ENCODE results near the gene BNC2. TPM values are rescaled to one million over a fixed set of nuclear protein-coding genes. Genes with fewer than 3 reads are reported as not detected.
"Not testable (repeated sequence)": the region's sequence is repeated elsewhere in the genome, so short reads cannot be mapped to it uniquely, and the experiment has no call there.

The BNC2 gene
- total RNA-seq, 1 experiment from 2014 or later: 11.7 TPM

DNA sequence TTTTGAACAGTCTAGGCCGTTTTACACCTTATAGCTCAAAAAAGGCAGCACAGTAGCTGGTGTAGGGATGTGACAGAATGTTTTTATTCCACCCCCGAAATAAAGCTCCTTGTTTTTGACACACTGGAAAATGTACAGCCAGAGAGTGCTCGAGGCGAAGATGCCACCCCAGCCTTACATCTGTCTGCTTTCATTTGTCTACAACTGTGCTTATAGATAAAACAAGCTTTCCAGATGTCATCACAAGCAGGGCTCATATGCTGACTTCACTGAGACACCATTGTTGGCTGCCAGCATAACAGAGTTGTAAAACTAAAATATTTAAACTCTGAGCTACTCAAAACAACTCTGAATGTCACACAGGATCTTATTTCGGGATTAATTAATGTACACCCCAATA, 386.3 kb downstream of the BNC2 start:
- DNase-seq (no peak), ATAC-seq (no peak)
- no peaks in the 10 kb centered on the region for H3K27me3 ChIP-seq (ENCODE audit: low read length)
- no TSS peak for BruUV-seq (replicated peaks)
- no peaks in the 10 kb centered on the region for H3K9me3 ChIP-seq (ENCODE audit: low read length)
- intact Hi-C loops (cut with micrococcal nuclease): no loop called here
- H3K4me2 ChIP-seq (ENCODE audit: low read length): no peak overlapping the region
- H3K4me1 ChIP-seq (ENCODE audit: insufficient read depth, low read length): peaks cover 9% of the 10 kb centered on the region
- H3K36me3 ChIP-seq (ENCODE audit: low read depth, low read length): no peaks in the 10 kb centered on the region
- no peak overlapping the region for H3K9ac ChIP-seq (ENCODE audit: low read length)
- TF ChIP-seq, protein P1, sequence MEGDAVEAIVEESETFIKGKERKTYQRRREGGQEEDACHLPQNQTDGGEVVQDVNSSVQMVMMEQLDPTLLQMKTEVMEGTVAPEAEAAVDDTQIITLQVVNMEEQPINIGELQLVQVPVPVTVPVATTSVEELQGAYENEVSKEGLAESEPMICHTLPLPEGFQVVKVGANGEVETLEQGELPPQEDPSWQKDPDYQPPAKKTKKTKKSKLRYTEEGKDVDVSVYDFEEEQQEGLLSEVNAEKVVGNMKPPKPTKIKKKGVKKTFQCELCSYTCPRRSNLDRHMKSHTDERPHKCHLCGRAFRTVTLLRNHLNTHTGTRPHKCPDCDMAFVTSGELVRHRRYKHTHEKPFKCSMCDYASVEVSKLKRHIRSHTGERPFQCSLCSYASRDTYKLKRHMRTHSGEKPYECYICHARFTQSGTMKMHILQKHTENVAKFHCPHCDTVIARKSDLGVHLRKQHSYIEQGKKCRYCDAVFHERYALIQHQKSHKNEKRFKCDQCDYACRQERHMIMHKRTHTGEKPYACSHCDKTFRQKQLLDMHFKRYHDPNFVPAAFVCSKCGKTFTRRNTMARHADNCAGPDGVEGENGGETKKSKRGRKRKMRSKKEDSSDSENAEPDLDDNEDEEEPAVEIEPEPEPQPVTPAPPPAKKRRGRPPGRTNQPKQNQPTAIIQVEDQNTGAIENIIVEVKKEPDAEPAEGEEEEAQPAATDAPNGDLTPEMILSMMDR (conservative IDR thresholded peaks at IDR 0.05; ENCODE audit: low read depth, low read length): no peak
- TF ChIP-seq EZH2phosphoT487 (IDR thresholded peaks at IDR 0.05; ENCODE audit: borderline replicate concordance, low read length): no peak
- TF ChIP-seq EZH2 (IDR thresholded peaks at IDR 0.05; ENCODE audit: low read length, unreplicated experiment): no peak
- H3K79me2 ChIP-seq (ENCODE audit: low read length): no peaks in the 10 kb centered on the region
- CTCF ChIA-PET: no interaction called here
- no peak overlapping the region for H2AFZ ChIP-seq (ENCODE audit: low read length)
- no peaks in the 10 kb centered on the region for H3K9me2 ChIP-seq (replicated peaks; ENCODE audit: low read length)
- POLR2A ChIA-PET (ENCODE audit: unreplicated experiment): no interaction called here
- no peaks in the 10 kb centered on the region for H3F3A ChIP-seq (ENCODE audit: low read length, unreplicated experiment)
- no peak overlapping the region for H3K27ac ChIP-seq (ENCODE audit: low read length)
- H3K4me3 ChIP-seq (ENCODE audit: low read length): no peak overlapping the region
- no peaks in the 10 kb centered on the region for H4K20me1 ChIP-seq (ENCODE audit: low read length)

DNA sequence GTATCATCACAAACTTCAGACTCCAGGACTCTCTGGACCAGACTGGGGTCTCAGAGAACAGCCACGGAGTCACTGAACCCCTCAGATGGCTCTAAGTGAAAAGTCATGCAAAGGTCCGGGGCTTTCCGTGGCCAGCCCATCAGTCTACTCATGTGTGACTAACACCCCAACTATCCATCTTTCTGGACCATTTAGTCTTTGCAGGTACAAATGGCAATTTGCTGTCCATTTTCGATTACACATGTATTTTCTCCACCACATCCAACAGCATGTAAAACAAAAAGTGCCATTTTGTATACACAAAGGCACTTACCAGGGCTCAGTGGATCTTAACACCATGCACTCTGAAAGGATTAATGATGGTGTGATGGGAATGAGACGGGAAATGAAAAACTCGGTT, 387.7 kb downstream of the BNC2 start:
- Histone ChIP-seq H3K9me2 (replicated peaks; ENCODE audit: low read length) (no peaks in the 10 kb centered on the region), H3K27ac (ENCODE audit: low read length) (no peak overlapping the region), H3K4me3 (ENCODE audit: low read length) (no peak overlapping the region), H3K9ac (ENCODE audit: low read length) (no peak overlapping the region), H3K27me3 (ENCODE audit: low read length) (no peaks in the 10 kb centered on the region), H3F3A (ENCODE audit: low read length, unreplicated experiment) (no peaks in the 10 kb centered on the region), H3K79me2 (ENCODE audit: low read length) (no peaks in the 10 kb centered on the region), H3K36me3 (ENCODE audit: low read depth, low read length) (no peaks in the 10 kb centered on the region), H3K4me1 (ENCODE audit: insufficient read depth, low read length) (peaks cover 9% of the 10 kb centered on the region), H4K20me1 (ENCODE audit: low read length) (no peaks in the 10 kb centered on the region), H3K9me3 (ENCODE audit: low read length) (no peaks in the 10 kb centered on the region), H2AFZ (ENCODE audit: low read length) (no peak overlapping the region), H3K4me2 (ENCODE audit: low read length) (no peak overlapping the region)
- intact Hi-C loops (cut with micrococcal nuclease): no loop called here
- TF ChIP-seq EZH2phosphoT487 (IDR thresholded peaks at IDR 0.05; ENCODE audit: borderline replicate concordance, low read length) (no peak), EZH2 (IDR thresholded peaks at IDR 0.05; ENCODE audit: low read length, unreplicated experiment) (no peak)
- TF ChIP-seq, protein P1 (conservative IDR thresholded peaks at IDR 0.05; ENCODE audit: low read depth, low read length): no peak
- ChIA-PET POLR2A (ENCODE audit: unreplicated experiment) (no interaction called here), CTCF (no interaction called here)
- ATAC-seq: no peak
- DNase-seq: no peak
- BruUV-seq (replicated peaks): no TSS peak

DNA sequence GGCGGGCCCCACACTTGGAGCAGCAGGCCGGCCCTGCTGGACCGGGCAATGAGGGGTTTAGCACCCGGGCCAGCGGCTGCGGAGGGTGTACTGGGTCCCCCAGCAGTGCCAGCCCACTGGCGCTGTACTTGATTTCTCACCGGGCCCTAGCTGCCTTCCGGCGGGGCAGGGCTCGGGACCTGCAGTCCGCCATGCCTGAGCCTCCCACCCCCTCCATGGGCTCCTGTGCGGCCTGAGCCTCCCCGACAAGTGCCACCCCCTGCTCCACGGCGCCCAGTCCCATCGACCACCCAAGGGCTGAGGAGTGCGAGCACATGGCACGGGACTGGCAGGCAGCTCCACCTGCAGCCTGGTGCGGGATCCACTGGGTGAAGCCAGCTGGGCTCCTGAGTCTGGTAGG, 389.9 kb downstream of the BNC2 start:
- H3K4me3 ChIP-seq (ENCODE audit: low read length); H3F3A ChIP-seq (ENCODE audit: low read length, unreplicated experiment); ATAC-seq; CTCF ChIA-PET; intact Hi-C loops (cut with micrococcal nuclease); H3K36me3 ChIP-seq (ENCODE audit: low read depth, low read length); H2AFZ ChIP-seq (ENCODE audit: low read length); H3K9me2 ChIP-seq (replicated peaks; ENCODE audit: low read length); BruUV-seq (replicated peaks); H3K27me3 ChIP-seq (ENCODE audit: low read length); DNase-seq; H4K20me1 ChIP-seq (ENCODE audit: low read length); POLR2A ChIA-PET (ENCODE audit: unreplicated experiment); H3K9me3 ChIP-seq (ENCODE audit: low read length); H3K79me2 ChIP-seq (ENCODE audit: low read length); H3K27ac ChIP-seq (ENCODE audit: low read length); H3K4me1 ChIP-seq (ENCODE audit: insufficient read depth, low read length); H3K4me2 ChIP-seq (ENCODE audit: low read length); H3K9ac ChIP-seq (ENCODE audit: low read length): not testable (repeated sequence)
